Islet precursor cell (in vitro differentiated cells): ENCODE data around the gene ABCA6.
"Not testable (repeated sequence)": the region's sequence is repeated elsewhere in the genome, so short reads cannot be mapped to it uniquely, and the experiment has no call there.

Experiments used
- DNase-seq: peaks from one replicate; pipeline ENCODE4 v3.0.0-alpha.2; 2018

Gene ABCA6

DNA sequence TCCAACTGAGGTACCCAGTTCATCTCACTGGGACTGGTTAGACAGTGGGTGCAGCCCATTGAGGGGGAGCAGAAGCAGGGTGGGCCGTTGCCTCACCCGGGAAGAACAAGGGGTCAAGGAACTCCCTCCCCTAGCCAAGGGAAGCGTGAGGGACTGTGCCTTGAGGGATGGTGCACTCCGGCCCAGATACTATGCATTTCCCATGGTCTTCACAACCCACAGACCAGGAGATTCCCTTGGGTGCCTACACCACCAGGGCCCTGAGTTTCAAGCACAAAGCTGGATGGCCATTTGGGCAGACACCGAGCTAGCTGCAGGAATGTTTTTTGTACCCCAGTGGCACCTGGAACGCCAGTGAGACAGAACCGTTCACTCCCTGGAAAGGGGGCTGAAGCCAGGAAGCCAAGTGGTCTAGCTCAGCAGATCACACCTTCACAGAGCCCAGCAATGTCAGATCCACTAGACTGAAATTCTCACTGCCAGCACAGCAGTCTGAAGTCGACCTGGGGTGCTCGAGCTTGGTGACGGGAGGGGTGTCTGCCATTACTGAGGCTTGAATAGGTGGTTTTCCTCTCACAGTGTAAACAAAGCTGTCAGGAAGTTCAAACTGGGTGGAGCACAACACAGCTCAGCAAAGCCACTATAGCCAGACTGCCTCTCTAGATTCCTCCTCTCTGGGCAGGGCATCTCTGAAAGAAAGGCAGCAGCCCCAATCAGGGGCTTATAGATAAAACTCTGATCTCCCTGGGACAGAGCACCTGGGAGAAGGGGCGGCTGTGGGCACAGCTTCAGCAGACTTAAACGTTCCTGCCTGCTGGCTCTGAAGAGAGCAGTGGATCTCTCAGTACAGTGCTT, 71.1 kb downstream of the ABCA6 start:
- DNase-seq = not testable (repeated sequence)

DNA sequence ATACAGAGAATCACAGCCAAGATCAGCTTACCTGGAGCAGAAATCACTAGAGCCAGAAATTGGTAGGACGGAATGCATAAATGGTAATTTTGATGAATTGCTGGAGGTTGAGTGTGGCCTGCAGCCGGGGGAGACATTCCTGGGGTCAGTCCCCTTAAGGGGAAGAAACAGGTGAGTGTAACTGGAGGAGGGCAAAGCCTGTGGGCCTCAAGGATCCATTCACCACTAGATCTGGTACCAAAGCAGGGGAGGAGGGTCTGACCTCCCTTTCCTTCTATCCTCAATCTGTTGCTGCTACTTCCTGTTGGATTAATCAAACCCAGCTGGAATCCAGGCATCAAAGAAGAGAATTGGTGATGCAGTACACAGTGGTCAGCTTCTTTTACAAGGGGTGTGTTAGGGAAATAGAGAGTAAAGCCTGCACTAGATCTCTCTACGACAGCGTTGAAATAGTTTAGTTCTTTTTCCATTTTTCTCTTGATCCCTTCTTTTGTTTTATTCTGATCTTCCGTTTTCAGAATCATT, 72.4 kb downstream of the ABCA6 start:
- no peak for DNase-seq

DNA sequence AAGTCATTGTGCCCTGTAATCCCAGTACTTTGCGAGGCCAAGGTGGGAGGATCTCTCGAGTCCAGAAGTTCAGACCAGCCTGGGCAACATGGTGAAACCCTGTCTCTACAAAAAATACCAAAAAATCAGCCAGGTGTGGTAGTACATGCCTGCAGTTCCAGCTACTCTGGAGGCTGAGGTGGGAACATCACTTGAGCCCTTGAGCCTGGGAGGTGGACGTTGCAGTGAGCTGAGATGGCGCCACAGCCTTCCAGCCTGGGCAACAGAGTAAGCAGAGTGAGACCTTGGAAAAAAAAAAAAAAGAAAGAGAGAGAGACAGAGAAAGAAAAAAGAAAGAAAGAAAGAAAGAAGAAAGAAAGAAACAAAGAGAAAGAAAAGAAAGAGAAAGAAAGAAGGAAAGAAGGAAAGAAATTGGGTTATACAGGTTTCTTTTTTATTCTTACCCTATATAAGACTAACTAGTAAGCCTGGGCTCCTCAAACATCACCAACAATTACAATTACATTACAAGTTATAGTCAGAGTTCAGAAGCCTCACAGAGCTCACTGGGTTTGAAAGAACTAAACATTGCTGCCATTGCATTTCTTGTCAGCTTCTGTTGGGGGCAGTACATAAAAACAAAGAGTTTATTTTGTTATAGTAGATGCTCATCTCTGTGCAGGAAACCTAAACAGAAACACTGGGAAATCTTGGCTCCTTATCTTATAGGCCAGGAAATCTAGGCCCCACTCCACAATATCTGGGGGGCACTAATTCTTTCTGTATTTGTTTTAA, 74.2 kb downstream of the ABCA6 start:
- no peak for DNase-seq

DNA sequence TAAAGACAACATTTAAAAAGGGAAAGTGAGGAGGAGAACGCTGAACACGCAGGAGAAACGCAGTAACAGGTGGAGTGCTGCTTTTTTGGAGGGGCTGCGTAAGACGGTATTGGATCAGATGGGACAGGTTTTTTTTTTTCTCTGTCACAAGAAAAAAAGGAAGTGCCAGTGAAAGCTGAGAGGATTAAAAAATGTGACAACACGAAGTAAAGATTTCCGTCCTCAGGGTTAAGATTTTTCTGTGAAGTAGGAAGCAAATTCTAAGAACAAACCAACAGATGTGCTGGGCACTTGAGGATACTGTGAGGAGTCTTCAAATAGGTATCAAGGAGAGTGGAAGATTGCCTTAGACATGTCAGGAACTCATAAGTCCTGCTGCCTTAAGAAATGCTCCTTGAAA, 75.2 kb downstream of the ABCA6 start:
- no peak for DNase-seq

DNA sequence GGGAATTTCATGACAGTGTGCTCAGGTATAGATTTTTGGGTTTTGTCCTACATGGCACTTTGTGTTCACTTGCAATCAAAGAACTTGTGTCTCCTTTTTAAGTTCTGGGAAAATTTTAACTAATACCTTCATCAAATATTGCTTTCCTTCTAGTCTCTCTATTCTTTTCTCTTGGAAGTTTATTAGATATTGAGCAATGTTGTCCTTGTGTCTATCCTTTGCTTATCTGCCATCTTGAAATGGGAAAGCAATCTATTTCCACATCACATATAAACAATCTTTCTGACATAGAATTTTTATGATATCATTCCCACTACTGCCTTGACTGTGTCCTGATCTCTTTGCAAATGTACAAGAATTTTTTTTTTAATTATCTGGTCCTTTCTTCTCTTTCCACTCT, 76.6 kb downstream of the ABCA6 start:
- DNase-seq = no peak

DNA sequence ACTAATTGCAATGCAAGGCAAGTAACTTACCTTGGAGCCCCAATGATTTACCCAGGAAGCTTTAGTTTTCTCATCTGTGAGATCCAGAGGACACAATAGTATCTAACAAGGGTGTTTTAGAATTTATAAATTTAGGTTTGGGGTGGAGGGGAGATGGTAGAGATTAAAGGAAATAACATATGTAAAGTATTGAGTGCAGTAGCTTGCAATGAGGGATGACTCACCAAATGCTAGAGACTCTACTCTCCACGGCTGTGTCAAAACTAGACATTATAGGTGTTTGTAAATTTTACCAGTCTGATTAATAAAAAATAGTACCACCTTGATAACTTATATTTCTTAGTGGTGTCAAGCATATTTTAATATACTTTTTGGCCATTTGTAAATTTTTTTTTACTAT, 77.2 kb downstream of the ABCA6 start:
- DNase-seq = no peak

DNA sequence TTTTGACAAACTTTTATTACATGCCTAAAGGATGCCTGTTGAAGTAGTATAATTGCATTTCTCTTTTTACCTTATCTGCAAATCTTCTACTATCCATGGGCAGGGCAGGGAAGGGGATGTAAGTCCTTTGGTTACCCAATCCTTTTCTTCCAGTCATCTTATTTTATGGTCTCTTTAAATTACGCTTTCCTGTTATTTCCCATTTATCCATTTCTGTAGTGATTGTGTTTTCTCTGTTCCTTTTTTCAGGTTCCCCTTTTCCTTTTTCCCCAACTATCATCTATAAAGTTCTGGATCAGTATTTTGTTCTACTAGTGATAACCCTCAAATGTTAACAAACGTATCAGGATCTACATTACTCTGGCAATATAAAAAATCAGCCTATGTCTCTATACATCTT, 77.7 kb downstream of the ABCA6 start:
- no peak for DNase-seq

DNA sequence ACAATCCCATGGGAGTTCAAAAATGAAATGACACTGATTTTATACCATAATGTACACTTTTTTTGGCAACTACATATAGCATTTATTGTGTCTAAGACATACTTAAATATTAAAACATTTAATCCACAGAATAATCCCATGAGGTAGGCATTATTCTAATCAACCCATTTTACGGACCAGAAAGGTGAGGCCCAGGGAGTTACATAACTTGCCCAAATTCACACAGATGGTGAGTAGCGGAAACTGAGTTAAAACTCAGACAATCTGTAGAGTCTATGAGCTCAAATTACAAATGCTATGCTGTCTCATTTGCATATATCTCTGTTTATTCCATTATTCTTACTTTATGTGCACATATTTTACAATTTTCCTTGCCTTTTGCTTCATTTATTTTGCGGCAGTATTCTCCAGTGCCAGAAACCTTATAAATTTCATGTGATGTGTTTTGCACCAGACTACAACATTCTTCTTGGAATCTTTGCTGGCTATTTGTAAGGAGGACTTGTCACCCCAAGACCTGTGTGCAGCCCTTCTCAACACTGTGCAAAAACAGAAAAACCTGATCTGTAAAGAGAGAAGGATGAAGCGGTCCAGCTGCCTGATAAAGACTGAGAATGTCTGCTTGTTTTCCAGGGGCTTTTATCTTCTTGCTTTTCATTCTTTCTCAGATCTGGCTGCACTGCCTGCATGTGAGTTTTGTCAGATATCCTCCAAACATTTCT, 78.7 kb downstream of the ABCA6 start:
- DNase-seq = no peak

DNA sequence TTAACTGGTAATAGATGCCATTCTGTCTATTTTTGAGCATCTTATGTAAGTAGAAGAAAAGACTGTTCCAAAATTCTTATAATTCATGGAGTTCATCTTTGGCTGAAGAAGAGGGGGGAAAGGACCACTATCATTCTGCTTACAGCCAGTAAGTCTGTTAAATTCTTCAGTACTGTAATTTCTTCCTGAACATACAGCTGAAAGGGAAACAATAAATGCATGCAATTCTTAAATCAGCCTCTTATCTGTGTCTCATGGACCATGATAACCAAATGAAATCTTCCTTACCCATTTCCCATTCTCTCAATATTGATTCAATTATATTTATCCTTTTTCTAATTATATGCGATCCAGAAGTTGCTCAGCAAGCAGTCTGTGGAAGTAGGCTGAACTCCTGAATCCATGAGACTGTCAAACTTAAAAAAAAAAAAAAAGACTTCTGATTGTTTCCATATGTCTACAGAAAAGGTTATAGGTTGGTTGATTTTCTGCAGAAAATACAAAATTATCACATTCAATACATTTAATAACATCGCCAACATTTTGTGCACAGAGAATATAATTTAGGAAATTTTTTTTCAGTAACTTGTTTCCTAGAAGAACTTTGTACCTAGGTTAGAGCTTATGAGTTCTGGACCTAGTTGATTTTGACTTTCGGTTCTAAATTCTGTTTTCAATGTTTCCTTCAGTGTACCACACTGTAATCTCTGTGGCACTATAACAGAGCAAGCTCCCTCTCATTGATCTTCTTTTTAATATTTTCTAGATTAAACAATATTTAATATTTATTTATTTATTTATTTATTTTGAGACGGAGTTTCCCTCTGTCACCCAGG, 79.8 kb downstream of the ABCA6 start:
- no peak for DNase-seq

DNA sequence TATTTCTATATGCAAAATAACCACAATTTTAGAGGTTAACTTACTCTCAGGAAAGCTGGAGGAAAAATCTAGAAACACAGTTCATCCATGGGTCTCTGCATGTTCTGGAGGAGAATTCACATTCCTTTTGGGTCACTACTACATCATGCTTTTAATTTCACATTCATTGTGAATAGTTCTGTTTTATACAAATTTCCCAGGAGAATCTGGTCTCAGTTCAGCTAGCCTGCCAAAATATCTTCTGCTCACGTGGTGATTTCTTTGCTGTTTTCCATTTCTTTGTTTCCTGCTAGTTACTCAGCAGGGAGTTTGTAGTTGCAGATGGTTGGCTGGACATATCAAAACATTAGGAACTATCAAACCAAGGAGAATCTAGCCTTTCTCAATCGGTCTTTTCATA, 80.9 kb downstream of the ABCA6 start, which contains the start of gene ABCA9:
TSS of gene ABCA9 (minus strand) at position 106 of the 400 bp plus-strand sequence. CDS start 9,801 bp downstream, outside the sequence.
- no peak for DNase-seq

DNA sequence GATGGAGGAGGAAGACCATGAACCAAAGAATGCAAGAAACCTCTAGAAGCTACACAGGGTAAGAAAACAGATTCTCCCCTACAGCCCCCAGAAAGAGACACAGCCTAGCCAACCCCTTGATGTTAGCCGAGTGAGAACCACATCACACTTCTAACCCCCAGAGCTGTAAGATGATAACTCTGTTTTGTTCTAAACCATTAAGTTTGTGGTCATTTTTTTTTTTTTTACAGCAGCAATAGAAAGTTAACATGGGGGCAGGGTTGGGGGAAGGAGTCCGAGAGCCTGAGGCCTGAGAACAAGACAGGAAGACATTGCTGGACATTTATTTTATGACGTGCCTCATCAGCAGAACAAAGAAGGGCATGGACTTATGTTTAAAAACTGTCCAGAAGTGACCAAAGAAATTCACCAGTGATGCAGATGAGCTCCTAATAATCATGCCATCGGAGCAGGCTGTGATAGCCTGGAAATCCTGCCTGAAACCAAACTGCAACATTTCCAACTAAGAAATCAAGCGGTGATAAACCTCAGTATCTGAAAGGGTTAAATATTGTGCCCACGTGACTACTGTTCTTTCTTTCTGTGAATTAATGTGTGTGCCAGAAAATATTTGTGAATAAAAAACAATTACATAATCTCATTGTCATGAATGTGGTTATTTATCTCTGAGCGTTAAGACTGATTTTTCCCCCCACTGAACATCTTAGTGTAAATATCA, 82.1 kb downstream of the ABCA6 start:
- DNase-seq = no peak

DNA sequence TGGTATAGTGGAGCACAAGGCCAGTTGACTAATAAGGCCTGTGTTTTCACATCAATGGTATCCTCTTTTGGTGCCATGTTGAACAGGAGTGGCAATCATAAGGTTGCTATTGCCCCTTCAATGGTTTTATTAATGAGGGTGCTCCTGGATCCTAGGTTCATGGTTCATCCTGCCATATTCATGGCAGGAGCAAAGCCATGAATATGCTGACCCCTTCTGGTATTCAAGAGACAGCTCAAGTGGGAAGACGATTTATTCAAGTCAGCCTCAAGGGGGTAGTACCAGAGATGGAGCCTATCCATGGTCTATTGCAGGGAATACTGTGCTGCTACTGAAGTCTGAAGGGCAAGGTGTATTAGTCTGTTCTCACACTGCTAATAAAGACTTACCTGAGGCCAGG, 83.5 kb downstream of the ABCA6 start:
- no peak for DNase-seq

DNA sequence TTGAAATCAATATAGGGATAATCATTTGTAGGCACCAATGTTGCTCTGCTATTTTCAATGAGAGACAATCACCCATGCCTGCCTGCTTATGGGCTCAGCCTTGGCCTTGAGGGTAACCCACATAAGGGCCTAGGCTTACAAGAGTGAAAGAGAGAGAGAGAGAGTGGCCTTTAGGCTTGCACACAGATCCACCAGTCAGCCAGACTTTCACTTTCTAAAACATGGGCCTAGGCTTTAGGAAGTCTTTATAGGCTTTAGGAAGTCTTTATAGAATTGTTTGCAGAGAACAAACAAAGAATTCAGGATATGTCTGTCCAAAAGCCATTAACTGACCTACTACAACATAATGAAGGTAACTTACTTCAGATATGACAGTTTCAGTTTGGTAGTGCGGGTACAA, 84.4 kb downstream of the ABCA6 start:
- no peak for DNase-seq

DNA sequence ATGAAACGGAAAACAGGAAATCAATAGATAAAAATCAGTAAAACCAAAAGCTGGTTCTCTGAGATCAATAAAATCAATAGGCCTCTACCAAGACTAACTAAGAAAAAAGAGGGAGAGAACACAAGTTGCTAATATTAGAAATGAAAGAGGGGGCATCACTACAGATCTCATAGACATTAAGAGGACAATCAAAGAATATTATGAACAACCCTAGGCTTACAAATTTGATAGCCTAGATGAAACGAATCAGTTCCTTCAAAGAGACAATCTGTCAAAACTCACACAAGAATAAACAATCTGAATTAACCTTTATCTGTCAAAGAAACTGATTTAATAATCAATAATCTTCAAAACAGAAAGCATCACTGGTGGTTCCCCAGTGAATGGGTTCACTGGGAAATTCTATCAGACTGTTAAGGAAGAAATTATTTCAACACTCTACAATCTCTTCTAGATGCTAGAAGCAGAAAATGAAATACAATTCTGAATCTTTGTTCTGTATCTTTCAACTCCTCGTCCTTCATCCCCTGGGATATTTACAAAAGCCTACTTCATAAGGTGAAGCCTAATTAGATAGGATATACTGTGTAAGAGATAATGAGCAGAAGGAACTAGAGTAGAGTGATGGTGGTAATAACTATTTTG, 85.4 kb downstream of the ABCA6 start:
- DNase-seq = no peak

DNA sequence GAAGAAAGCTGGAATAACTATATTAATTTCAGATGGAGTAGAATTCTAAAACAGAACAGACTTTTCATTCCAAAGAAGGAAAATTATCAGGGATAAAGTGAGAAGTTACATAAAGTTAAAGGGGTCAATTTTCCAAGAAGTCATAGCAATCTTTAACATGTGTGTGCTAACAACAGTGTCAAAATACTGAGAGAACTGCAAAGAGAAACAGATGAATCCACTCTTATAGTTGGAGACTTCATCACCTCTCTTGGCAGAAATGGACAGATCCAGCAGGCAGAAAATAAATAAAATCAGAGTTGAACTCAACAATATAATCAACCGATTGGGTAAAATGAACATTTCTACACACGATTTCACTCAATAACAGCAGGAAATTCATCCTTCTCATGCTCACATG, 86.4 kb downstream of the ABCA6 start:
- DNase-seq = no peak

DNA sequence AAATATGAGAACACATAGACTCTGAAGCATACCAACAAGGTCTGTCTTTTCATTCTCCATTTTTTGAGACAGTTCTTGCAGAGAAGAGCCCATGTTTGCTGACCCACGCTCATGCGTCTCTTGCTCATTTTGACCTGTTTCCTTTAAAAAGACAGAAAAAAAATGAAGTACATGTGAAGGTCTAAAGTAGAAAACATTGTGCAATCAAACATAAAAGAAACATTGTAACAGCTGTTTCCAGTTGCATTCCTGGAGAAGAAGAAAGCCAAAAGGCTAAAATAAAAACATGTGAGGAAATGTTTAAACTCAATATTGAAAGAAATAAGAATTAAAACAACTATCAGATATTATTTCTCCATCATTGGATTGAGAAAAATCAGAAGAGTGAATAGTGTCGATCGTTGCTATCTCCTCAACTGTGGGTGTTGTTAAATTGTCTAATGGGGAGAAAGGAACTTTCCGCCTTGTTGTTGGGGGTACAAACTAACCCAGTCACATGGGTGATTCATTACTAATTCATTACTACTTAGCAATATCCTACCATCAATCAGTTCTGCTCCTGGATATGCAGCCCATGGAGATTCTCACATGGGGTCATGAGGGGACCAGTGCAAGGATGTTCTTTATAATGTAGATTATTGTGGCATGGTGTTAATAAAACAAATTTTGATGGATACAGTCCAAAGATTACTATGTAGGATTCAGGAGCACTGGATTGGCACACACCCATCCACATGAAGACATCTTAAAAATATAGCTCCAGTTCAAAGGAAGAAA, 90.5 kb downstream of the ABCA6 start:
- DNase-seq = no peak

DNA sequence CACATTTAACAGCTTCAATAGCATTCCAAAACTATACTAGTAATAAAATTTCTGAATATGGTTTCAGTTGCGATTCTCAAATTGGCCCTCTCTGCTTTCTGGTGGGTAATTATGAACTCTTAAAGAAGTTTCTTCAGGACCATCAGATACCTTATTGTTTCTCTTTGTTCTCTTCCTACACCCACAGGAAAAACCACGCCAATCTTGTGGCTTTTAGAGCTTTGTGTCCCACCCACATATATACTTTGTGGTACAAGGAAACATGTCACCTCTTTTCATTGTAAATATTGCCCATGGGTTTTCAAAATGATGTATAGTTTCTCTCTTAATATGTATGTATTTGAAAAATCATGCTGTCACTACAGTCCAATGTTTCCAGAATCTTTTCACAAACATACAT, 93.1 kb downstream of the ABCA6 start:
- DNase-seq = no peak

DNA sequence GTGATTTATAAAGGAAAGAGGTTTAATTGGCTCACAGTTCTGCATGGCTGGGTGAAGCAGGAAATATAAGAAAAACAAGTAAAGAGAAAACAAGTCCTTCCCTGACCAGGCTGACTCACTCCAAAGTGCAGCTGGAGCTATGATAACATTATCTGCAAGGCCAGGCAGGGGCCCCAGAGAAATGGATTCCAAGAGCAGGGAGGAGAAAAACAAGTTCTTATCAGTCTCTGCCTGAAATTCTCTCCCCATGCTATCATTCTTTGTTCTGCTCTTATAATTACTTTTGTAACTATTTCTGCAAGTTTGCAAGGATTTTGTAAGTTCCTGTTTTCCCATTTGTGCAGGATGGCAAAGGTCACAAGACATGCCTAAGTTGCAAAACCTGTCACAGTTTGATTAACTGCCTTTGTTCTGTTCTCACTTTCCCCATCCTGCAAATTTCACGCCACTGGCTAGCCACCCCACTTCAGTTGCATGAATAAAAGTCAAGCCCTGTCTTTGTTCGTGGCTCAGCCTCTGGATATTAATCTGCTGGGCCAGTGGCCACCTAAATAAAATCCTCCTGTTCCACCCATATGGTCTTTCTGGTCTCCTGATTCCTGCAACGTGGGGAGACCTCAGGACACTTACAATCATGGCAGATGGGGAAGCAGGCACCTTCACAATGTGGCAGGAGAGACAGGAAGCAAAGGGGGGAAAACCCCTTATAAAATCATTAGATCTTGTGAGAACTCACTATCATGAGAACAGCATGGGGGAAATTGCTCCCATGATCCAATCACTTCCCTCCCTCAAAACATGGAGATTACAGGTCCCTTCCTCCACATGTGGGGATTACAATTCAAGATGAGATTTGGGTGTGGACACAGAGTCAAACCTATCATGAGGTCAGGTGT, 94.1 kb downstream of the ABCA6 start:
- DNase-seq = peak; percentile 88

DNA sequence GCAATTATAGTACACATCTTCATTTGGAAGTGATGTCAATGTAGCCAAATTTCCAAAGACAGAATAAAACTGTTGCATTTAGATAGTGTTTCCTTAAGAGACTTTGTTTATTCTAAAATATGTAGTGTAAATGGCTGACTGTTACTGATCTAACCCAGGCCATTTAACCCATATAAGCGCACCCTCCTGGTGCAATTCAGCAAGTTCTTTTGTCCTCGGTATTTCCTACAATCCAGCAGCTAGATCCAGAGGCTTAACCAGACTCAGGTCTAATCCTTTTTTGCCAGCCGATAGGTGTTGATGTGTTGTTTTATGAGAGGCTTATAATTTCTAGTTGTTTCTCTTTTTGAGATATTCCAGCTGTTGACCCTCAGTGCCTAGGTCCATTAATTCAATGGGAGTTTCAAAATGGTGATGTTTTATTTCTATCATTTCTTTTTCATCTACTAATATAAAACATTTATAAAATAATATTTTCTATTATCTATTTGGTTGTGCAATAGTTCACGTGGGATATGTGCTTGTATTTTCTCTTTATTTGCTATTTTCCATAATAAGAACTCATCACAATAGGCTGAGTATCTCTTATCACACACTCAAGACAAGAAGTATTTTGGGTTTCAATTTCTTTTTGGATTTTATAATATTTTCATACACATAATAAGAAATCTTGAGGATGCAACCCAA, 95.4 kb downstream of the ABCA6 start:
- no peak for DNase-seq
